GM19025 (cell line): ENCODE measurements around the gene SCART1.
"Not testable (repeated sequence)": the region's sequence is repeated elsewhere in the genome, so short reads cannot be mapped to it uniquely, and the experiment has no call there.

ENCODE experiments used
- ATAC-seq: cut with Tn5 transposase; IDR thresholded peaks from one replicate; pipeline ENCODE4 v1.9.1; 2021; ENCODE audit warnings: mild to moderate bottlenecking, low read depth, moderate library complexity; ENCODE audit not compliant: unreplicated experiment

SCART1 gene

DNA sequence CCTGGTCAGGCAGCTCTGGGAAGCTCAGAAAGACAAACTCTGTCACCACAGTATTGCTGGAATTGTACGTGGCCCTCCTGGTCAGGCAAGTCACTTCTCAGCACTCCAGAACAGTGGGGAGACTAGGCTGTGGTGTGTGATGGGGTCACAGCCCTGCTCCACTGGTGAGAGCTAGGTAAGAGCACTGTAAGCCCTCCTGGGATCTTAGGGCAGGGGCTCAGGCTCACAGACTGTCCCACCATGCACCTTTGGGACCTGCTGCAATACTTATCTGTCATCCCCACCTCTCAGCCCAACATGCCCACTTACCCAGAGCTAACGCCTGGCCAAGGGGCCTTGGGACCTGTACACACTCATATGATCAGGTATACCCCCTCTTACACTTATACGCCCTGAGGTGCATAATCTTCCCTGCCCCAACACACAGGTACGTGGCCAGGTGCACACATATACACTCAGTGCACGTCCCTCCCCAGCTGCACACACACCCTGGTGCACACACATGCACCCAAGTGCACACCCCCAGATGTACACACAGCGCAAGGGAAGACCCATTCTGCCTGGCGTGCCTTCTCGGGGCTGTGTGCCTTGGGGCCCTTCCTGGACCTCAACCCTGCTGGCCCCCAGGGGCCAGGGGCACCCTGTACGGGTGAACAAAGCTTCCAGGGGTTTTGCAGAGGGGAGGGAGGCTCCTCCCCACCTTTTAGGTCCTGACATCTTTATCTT, 21.7 kb upstream of the SCART1 start:
- ATAC-seq: not testable (repeated sequence)

DNA sequence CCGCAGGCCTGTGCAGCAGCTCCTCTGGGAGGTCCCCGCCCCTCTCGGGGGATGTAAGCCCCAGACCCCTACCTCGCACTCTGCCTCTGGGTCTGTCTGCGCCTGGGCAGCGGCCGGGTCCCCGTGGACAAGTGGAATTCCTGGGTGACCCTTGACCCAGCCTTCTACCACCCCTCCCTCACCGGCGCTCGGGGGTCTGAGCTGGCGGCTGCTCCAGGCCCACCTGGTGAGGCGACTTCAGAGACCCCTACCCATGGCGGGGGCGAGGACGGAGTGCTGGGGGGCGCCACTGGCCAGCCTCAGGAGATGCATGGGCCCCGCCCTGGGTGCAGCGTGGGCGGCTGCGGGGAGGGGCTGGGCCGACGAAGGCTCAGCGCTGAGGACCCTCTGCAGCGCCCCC, 21.0 kb upstream of the SCART1 start:
- not testable (repeated sequence) for ATAC-seq

DNA sequence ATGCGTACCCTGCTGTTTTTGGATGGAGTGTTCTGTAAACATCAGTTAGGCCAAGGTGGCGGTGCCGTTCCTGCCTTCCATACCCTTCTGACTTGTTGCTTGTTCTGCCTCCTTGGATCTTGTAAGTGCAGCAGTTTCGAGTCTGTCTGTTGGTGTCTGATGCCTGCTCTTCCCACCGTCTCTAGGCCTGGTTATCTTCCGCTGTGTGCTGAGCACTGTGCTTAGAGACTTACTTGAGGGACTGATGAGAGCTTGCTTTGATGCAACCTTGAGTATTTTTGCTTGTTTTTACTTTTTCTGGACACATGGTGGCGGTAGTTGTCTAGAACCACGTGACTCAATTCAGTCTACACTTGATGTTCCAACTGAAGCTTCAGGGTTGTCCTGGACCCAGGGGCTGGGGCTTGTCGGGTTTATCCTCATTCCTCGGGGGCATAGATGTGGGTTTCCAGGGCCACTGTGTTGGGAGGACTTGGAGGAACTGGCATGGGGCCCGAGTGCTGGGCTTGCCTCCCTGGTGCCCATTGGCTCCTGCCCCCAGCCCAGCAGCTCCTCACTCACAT, 15.0 kb upstream of the SCART1 start:
- ATAC-seq: no peak

DNA sequence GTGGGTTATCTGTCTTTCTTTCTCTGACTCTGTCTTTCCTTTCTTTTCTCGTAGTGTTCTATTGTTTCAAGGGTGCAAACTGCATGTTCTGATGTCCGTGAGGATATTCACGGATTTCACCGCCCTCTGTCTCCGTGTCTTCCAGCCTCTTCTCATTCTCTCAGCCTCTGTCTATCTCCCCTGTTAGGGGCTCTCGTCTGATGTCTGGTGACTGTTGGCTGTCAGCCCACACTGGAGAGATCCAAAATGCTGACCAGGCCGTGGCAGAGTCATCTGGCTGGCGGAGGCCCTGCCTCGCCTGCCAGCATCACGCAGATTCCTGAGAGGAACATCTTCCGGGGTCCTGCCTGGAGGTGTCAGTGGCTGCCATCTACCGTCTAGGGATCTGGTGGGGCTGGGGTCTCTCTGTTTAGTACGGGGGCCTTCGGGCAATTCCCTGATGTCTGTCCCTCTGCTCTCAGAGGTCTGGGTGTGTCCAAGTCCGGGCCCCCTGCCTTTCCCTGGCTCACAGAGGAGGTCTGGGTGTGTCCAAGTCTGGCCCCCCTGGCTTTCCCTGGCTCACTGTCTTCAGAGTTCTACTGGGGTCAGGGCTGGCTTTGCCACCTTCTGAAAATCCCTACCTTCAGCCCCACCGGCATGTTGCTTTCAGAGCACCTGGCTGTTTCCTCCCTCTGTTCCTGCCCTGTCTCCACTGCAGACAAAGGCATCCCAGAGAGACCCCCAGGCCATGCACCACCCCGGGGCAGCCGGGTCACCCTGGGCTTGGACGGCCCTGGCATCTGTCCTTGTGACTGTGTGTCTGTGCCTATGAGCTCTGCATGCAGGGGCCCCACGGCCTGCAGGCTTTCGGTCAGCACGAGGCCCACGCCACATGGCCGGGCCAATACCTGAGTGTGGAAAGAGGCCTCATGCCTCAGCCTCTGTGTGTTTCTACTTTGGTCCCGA, 14.0 kb upstream of the SCART1 start:
- ATAC-seq: no peak

DNA sequence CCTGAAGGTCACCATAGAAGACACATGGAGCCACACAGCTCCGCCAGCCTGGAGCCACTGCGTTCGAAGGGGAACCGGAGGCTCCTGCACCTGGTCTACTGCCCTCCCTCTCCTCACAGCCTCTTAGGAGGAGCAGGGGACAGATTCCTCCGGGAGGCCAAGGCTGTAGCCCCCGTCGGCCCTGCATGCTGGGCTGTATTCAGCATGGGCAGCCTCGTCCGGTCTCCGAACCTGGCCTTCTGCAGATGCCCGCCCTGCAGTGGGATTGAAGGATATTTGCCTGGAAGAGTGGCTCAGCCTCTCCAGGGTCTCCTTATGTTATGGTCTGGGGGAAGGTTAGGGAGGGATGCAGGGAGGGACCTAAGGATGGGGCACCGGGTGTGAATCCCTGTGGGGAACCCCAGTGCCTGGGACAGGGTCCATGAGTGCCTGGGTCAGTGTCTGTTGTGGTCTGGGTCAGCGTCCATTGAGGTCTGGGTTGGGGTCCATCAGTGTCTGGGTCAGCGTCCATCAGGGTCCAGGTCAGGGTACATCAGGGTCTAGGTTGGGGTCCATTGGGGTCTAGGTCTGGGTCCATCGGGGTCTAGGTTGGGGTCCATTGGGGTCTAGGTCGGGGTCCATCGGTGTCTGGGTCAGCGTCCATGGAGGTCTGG, 13.0 kb upstream of the SCART1 start:
- ATAC-seq: no peak

DNA sequence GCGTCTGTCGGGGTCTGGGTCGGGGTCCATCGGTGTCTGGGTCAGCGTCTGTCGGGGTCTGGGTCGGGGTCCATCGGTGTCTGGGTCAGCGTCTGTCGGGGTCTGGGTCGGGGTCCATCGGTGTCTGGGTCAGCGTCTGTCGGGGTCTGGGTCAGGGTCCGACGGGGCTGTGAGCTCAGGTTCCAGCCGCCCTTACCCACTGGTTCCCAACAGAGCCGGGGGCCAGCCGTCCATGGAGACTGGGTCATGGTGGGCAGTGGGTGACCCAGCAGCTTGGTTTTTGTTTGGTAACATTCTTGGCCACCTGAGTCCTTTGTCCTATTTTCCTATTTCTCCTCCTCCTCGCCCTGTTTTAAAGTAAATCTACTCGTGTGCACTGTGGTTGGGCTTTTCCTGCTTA, 12.4 kb upstream of the SCART1 start:
- not testable (repeated sequence) for ATAC-seq

DNA sequence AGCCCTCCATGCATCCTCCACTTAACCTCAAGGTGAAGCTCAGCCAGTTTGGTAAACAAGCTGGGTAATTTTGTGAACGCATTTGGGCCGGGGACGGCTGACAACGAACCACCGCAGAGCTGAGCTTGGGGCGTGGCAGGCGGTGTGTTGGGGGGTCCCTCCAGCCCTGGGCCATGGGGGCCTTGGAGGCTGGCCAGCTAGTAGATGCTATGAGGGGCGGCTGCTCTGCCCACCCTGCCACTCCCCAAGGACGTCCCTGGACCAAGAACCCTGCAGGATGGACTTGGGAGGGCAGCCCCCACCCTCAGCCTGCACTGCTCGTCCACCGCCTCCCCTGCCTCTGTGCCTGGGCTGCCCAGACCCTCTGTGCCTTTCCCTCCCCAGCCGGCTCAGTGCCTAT, 12.0 kb upstream of the SCART1 start:
- no peak for ATAC-seq

DNA sequence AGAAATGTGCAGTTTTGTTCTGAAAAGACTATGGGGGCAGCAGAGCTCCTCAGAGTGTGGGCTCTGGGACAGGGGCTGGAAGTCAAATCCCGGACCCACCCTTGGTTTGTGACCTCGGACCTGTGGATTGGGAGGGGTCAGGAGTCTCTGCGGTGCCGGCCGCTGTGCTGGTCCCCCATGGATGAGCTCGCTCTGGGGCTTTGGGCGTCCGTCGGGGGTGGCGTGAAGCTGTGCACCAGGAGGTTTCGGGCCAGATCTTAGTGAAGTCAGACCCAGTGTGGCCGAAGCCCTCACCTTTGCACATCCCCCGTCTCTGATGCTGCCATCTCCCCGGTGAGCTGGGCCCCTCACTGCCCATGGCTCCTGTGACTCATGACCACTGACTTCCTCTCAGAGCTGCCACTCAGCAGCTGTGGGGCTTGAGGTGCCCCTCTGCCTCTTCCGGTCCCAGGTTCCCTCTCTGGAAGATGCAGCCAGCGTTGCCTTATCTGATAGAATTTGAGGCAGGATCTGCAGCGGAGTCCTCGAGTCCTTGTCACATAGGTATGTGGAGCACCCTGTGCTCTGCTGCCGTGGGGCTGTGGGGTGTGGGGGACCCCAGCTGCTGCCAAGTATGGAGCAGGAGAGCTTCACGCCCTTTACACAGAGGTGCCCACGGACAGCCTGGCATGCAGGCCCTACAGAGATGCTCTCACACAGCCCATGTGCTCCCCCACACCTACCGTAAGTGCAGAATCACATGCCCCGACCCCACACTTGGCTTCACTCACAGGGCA, 11.4 kb upstream of the SCART1 start:
- ATAC-seq: no peak

DNA sequence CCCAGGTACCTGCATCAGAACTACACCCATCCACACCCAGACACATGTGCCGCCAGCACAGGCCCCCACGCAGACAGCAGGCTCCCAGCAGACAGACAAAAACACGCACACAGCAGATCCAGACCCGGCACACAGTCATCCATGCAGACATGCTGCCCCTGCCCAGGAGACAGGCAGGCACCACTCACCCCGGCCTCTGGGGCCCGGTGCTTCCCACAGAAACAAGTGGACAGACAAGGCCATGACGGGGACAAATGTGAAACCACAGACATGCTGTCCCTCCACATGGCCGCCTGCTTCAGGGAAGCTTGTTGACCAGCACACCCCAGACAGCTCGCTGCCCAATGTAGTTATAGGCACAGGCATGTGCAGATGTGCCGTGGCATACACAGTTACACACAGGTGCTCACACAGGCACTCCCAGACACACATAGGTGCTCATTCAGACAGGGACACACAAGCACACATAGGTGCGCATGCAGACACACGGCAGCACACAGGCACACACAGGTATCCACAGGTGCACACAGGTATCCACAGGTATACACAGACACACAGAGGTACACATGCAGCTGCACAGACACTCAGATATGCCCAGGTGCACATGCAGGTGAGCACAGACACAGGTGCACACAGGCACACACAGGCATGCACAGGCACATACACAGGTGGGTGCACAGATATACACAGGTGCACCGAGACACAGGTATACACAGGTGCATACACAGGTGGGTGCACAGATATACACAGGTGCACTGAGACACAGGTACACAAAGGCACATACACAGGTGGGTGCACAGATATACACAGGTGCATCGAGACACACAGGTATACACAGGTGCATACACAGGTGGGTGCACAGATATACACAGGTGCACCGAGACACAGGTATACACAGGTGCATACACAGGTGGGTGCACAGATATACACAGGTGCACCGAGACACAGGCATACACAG, 10.5 kb upstream of the SCART1 start:
- no peak for ATAC-seq

DNA sequence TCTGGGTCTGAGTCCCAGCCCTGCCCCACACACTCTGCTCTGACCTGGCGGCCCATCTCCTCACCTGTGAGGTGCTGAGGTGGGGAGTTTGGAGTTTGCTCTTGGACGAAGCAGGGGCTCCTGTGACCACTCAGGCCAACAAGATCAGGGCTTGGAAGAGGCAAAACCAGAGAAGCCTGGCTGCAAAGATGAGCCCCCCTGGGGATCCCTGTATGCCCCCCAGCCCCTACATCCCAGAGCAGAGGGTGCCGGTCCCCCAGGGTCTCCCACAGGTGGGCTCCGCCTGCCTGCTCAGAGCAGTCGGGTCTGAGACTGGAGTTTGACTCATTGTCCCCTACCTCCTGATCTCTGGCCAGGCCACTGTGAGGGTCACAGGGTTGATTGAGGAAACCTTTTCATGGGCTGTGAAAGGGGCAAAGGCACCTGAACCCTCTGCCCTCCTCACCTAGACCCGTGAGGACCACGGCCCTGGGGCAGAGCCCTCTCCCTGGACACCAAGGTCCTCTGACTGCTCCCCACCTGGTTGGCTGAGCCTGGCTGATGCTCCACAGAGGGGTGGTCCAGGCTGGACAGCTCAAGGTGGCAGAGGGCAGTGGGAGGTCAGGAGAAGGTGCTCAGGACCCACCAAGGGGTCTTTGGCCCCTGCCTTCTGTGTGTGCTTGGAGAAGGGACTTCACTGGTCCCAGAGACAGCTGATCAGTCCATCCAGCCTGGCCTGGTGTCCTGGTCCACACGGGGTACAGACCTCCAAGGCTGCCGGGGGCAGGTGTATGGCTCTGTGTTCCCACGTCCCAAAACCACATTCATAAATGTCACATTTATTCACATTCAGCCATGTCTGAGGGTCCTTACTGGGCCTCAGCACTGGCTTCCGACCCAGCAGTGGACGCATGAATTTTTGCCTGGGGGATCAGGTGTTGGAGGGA, 9.1 kb upstream of the SCART1 start:
- no peak for ATAC-seq

DNA sequence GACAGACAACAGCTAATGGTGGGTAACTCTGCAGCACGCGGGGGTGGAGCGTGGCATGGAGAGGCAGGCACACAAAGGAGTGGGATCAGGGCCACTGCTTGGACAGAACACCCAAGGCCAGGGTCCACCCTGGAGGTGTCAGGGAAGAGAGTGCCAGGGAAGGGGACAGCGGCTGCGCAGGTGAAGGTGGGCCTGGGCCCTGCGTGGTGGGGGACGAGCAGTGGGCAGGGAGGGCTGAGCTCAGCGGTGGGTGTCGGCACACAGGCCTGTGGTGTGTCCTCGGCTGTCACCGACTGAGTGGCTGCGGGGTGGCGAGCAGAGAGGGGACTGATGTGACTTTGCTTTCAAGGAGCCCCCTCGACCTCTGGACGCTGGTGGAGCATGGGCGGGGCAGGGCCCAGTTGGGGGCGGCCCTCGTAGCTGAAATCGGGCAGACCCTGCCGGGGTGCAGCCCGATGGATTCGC, 8.4 kb upstream of the SCART1 start:
- ATAC-seq: no peak

DNA sequence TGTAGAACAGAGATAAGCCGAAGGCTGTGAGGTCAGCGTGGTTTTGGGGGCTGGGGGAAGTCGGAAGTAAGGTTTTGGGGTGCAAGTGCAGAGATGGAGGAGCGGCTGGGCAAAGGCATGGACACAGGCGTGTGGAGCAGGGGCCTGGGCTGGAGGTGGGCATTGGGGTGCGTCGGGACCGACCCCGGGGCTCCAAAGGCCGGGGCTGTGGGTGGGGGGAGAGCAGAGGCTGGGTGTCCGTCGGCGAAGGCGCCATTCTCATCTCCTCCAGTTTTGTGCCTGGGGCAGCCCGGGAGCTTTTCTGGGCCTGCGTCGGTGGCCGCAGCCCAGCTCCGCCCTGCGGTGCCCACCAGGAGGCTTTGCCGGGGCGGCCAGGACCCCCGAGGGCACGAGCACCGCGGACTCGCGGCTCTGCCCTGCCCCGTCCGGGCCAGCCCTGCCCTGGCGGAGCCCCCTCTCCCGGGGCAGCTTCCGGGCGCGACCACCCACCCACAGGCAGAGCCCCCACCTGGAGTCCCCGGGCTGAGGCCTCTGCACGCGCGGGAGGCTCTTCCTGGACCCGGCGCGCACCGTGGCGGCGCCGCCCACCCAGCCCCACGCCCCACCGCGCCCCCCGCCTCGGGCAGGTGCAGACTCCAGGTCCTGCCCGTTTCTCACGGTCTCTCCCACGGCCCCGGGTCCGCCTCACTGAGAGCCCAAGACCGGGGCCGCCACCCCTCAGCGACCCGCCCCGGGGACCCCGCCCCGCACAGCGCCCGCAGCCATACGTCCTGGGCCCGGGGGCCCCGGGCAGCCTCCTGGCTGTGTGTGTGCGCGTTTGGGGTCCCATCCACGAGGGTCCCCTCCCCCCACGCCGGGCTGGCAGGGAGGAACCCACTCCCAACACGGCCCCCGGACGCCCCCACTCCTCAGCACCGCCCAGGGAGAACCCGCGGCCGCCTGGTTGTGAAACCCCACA, 7.7 kb upstream of the SCART1 start:
- no peak for ATAC-seq

DNA sequence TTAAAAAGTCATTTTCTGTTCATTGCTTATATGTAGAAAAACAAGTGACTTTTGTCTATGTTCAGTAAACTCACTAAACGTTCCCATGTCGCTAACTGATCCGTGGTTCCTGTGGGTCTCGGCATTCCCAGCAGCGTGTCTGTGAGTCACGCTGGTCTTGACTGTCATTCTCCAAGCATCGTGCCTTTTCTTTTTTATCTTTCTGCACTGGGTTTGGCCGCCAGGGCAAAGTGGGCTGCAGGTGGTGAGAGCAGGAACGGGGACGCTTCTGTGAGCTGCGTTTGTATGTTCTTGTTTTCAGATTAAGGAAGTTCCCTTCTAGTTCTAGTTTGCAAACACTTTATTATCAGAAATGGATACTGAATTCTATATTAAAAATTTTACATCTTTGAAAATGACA, 6.8 kb upstream of the SCART1 start:
- ATAC-seq: no peak

DNA sequence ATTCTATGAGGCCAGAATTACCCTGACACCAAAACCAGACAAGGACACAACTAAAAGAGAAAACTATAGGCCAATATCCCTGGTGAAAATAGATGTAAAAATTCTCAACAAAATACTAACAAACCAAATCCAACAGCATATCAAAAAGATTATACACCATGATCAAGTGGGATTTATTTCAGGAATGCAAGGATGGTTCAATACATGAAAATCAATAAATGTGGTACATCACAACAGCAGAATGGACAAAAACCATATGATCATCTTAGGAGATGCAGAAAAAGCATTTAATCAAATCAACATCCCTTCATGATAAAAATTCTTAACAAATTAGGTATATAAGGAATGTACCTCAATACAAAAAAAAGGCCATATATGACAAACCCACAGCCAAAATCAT, 5.6 kb upstream of the SCART1 start:
- no peak for ATAC-seq

DNA sequence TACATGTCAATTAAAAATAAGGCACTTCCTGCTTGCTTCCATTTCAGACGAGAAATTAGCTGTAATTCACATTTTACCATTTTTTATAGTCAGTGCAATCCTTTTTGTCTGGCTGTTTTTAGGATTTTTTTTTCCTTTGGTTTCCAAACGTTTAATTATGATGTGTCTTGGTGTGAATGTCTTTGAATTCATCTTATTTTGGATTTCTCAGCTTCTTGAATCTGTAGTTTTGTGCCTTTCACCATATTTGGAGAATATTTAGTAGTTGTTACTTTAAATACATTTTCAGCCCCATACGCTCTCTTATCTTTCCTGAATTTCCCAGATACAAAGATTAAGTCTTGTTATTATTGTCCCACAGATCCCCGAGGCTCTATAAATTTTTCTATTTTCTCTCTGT, 2.4 kb upstream of the SCART1 start:
- no peak for ATAC-seq

DNA sequence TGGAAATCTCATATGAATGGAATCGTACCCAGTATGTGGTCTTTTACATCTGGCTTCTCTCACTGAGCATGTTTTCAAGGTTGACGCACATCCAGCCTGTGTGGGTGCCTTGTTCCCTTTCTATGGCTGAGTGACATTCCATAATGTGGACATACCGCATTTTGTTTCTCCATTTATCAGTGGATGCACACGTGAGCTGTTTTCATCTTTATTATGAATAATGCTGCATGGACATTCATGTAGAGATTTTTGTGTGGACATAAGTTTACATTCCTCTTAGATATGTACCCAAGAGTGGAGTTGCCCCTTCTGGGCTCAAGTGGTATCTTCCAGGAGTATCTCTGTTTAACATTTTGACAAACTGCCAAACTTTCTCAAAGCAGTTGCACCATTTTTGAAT, 1.3 kb upstream of the SCART1 start:
- ATAC-seq: no peak
